SW 1271 (cell line): ENCODE data around the gene AIFM1.

Source experiments
- DNase-seq, 2 experiments: peaks; one replicate each; lab custom pipeline; 2025; lab: John Stamatoyannopoulos, UW

AIFM1 gene

DNA sequence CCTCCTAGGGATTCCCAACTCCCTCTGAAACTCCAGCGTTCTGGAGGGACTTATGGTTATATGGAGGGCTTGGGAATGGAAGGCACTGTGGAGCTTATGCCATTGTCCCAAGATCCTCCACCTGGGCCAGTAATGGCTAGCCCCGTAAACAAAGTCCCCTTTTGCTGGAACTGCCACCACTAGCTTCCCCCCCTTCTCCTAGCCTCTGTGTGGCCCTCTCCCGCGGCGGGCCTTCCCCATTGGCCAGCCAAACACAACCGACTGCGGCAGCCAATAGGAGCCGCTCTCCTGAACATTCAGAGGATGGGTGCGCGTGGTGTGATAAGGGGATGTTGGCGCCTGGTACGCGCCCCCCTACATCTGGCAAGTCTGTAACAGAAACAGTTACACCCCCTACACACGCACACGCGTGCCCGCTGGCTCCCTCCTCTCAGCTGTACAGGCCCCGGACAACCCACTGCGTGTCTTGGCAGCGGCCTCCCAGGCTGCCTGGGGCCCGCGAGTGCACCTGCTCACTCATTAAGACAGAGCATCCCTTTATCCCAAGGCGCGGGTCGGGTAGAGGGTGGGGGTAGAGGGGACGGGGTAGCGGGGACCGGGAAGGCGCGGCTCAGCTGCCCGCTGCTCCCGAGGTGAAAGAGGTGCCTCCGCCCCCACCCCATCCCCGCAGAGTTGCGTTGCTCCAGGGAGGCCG is 5.3 kb upstream of the AIFM1 start:
- DNase-seq: no peak

DNA sequence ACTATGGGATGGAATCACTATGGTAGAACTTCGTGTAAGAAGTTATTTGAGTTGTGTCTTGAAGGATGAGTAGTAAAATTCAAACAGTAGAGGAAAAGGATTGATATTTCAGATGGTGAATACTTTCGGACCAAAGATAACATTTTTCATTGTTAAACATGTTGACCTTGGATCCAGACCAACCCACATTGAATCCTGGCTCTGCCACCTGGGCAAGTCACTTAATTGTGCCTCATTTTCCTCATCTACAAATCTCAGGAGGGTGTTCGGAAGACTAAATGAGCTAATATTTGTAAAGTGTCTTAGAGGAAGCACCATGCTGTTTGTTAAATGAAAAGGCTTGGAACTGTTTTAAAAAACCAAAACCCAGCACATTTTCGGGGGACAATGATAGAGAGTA is 1.4 kb upstream of the AIFM1 start:
- DNase-seq: no peak

DNA sequence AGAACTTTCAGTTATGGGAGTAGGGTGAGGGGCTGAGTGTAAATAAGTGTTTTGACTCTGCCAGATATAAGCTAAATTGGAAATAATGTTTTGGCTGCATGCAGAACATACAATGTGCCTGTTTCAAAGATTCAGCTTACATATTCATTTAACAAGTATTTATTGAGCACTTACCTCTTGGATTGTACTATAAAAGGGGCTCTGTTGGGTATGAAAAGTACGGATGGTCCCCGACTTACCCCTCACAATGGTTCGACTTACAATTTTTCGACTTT is 799 bp upstream of the AIFM1 start:
- no peak for DNase-seq

DNA sequence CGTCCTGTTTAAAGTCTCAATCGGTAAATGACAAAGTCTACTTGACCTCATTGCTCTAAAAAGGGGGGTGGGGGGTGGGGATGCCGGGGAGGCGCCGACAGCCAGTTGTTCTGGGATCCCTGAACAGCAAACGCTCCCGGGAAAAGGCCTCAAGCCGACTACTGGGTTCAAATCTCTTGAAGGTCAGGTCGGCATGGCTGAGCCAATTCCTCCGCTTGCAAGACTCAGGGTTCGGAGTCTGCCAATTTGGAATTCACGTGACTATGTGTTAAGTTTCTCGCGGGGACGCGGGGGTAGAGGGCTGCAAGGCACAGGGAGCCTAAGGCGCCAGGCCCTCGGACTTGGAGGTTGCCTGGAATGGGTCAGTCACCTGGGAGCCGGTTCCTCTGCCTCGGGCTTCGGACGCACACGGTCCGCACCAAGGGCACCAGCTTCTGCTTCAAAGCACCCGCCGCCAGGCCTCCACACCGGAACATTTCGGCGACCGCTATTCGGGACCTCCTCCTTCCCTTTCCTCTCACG is 399 bp downstream of the AIFM1 start:
- DNase-seq: no peak

DNA sequence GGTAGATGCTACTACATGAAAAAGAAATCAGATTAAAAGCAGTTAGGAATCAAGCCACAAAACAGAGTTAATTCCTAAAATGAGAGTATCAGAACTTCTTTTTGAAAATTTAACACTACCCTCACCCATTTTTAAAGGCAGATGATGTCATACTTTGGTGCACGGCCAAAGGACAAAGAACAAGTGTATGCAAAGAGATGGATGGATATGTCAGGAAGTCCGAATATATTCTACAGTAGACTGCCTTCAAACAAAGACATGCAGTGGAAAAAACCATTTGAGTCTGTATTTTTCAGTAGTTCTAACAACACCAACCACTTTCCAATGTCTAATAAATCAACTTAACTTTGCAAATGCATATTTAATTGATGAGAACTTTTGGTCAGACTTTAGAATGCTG is 2.2 kb downstream of the AIFM1 start:
- DNase-seq: no peak

GRCh38 chrX:130162094-130162735 is 3.4 kb downstream of the AIFM1 start:
- no peak for DNase-seq

DNA sequence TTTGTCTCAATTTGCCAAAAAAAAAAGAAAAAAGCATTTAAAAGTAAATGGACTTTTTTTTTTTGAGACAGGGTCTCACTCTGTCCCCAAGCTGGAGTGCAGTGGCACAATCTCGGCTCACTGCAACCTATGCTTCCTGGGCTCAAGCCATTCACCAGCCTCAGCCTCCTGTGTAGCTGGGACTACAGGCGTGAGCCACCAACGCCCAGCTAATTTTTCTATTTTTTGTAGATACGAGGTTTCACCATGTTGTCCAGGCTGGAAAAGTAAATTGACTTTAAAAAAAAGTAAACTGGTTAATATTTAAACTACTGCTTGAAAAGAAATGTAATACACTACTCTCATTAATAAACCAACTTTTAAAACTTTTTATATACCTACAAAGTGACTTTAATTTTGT is 5.9 kb downstream of the AIFM1 start:
- no peak for DNase-seq

DNA sequence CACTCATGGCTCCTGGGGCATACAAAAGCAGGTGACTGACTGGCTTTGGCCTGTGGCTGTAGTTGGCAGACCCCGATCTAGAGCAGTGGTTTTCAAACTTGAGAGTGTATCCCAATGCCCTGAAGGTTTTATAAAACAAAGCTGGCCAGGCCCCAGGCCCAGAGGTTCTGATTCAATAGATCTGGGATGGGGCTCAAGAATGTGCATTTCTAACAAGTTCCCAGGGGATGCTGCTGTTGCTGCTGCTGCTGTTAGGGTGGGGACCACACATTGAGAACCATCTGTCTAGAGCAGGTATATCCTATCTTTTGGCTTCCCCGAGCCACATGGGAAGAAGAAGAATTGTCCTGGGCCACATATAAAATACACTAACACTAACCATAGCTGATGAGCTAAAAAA is 7.3 kb downstream of the AIFM1 start:
- no peak for DNase-seq

GRCh38 chrX:130155564-130155963 is 10.1 kb downstream of the AIFM1 start:
- DNase-seq: no peak

DNA sequence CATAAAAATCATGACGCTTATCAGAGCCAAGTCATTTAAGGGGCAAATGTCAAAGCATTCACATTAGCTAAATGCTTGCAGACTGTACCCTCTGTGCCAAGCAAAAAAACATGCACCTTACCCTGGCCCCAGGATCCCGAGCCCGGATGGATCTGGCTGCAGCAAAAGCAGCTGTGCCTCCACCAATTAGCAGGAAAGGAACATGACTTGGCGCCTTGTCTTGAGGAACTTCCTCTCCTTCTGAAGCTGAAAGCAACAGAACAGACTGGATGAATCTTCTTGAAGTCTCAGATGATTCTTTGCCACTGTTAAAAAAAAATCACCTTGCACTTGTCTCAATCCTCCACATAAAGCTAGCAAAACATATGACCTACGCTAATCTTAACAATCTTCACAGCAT is 18.0 kb downstream of the AIFM1 start:
- no peak for DNase-seq

DNA sequence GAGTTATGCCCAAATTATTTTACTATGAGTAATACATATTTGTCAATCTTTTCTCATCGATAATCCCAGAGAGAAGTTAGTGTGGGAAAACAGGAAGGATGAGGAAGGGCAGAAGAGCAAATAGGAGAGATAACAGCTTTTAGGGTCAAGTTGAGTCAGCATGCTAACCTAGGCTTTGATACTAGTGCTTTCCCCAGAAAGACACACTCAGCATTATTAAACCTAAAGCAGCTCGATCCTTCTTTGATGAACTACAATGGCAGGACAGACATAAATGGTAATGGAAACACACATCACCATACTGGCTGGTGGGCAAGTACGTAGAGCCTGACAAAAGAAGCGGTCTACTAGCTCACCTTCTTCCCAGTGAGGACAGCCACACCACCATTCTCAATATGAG is 20.5 kb downstream of the AIFM1 start:
- DNase-seq: no peak

DNA sequence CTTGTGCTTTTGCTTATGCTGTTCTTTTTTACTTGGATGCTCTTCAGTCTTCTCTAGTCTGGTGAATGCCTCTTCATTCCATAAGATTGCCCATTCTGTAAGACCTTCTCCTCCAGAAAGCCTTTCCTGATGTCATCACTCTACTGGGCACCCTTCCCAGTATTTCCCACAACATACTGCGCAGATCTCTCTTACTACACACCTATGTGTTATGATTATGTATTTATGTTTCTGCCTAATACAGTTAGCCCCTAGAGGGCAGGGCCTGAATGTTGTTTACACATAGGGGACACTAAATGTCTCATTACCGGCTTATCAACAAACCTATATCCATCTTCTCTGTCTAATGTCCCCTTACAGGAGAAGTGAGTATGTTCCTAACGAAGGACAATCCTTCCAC is 21.1 kb downstream of the AIFM1 start:
- DNase-seq: no peak

- DNase-seq: no peak
Measured at GRCh38 chrX:130139474-130140201, 26.0 kb downstream of the AIFM1 start.

DNA sequence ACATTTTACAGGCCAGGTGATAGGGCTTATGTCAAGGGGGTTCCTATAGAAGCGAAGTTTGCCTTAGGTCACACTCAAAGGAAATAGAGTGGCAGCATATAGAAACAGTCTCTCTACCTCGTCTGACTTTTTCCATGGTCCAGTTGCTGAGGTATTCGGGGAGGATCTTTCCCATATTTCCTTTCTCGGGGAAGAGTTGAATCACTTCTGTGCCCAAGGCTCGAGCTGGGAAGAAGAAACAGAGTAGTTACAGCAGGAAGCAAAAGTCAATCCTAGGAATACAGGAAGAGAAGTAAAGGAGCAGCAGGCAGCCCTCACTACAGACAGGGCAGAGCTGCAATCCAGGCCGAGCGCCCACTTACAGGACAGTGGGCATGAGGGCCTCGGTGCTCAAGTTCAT is 28.7 kb downstream of the AIFM1 start:
- no peak for DNase-seq

DNA sequence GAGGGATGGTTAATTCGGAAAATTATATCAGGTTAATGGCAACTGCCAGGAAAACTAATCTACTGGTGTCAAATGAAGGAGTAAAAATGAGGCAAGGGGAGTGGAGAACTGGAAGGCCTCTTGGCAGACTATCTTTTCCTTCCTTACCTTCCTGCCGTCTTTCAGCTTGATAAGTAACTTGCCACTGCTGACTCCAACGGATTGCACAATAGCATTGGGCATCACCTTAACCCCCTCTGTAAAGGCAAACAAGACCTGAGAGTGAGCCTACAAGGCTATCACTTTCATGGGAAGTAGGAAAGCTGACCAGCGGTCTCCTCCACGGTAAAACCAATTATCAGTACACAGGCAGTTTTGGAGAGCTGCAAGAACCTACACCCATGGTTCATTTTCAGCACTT is 29.1 kb downstream of the AIFM1 start:
- DNase-seq: no peak

DNA sequence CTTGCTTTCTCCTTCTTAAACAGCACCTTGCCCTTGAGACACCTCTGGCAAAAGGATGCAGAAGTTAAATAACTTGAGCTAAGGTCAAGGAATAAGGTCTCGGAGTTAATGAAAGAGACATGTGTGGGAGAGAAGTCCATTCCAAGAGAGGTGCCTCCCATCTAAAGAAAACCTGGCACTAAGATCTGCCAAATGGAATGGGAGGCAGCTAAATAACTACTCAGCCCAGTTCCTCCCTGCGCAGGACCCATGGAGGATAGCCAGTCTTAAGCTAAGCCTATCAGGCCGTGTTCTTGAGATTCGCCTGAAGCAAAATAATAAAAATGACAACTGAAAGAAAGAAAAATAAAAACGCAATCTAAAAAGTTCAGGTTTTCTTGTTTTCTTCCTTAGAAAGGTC is 34.7 kb downstream of the AIFM1 start:
- no peak for DNase-seq

DNA sequence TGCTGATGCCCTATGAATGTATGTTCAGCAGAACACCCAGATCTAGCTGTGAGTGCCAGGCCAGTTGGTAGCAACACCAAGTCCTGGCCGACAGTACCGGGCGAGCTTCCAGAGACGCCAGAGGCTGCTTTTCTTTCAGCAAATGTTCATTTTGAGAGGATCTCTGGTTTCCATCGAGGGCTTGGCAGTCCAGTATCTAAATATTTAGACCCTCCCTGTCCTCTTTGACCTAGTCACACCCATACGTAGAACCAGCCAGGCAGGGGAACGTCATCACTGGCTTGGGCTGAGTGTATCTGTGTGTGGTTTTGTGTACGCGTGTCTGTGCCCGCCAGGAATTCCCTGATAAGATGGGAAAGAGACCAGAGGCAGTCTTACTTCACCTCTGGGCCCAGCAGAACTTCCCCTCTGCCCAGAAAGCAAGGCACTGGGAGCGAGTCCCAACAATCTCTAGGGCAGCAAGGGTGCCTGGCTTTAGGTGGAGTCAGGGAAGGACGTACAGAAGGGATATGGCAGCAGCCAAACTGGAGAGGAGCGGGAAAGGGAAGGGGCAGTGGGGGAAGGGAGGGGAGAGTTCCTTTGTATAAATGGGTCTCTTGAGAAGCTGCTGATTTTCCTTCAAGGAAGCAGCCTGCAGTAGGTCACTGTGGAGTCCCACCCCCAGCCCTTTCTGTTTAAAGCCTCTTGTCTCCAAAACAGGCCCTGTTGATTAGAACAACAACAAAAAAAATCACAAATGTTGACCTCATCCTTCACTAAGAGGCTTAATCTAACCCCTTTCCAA is 40.4 kb downstream of the AIFM1 start:
- DNase-seq: no peak

DNA sequence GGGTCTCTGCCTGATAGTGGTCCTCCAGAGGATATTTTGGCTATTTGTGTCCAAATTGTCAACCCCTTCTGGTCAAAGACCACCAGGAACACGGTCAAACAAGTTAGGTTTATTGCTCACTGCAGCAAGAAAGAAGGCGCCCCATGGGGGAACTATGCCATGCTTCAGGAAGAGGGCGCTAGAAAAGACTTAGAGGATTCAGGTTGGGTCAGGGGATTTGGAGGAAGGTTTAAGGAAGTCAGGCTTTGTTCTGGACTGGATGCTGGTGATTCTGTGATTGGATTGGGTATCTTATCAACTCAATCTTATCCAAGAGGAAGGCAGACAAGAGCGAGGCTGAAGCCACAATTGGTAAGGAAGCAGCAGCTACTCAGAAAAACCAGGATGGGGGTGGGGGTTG is 41.1 kb downstream of the AIFM1 start:
- DNase-seq: no peak

GRCh38 chrX:130121505-130121800 is 44.2 kb downstream of the AIFM1 start:
- no peak for DNase-seq

GRCh38 chrX:130120746-130121504 is 44.7 kb downstream of the AIFM1 start:
- DNase-seq: peak in 1 of 2 experiments; percentile 29

- no peak for DNase-seq
Measured at GRCh38 chrX:130120321-130120731, 45.3 kb downstream of the AIFM1 start.

GRCh38 chrX:130119312-130119898 is 46.2 kb downstream of the AIFM1 start:
- DNase-seq: no peak
